Adipocyte (in vitro differentiated cells): ENCODE results near the gene GNG11.

Experiments
- DNase-seq: peaks from one replicate; pipeline ENCODE4 v3.0.0-alpha.2; 2015; ENCODE audit warnings: low read depth
- H3K27me3 ChIP-seq: replicated peaks from 2 replicates; pipeline ENCODE4 v1.7.0; 2013; ENCODE audit warnings: mild to moderate bottlenecking, low read length, moderate library complexity; ENCODE audit not compliant: control insufficient read depth, insufficient read depth
- H3K36me3 ChIP-seq: 2 replicates; pipeline ENCODE4 v1.7.0; 2013; ENCODE audit warnings: low read length, mild to moderate bottlenecking, moderate library complexity; ENCODE audit not compliant: control insufficient read depth, insufficient read depth, severe bottlenecking
- H3K4me1 ChIP-seq: 2 replicates; pipeline ENCODE4 v1.7.0; 2013; ENCODE audit warnings: mild to moderate bottlenecking, low read length, moderate library complexity; ENCODE audit not compliant: control insufficient read depth, insufficient read depth
- H3K4me3 ChIP-seq: 2 replicates; pipeline ENCODE4 v1.7.0; 2013; ENCODE audit warnings: mild to moderate bottlenecking, low read length, moderate library complexity
- H3K9ac ChIP-seq: 2 replicates; pipeline ENCODE4 v1.7.0; 2013; ENCODE audit warnings: mild to moderate bottlenecking, low read length, moderate library complexity
- H3K9me3 ChIP-seq: 2 replicates; pipeline ENCODE4 v1.7.0; 2013; ENCODE audit warnings: mild to moderate bottlenecking, low read length, moderate library complexity; ENCODE audit not compliant: control insufficient read depth

GNG11 gene

DNA sequence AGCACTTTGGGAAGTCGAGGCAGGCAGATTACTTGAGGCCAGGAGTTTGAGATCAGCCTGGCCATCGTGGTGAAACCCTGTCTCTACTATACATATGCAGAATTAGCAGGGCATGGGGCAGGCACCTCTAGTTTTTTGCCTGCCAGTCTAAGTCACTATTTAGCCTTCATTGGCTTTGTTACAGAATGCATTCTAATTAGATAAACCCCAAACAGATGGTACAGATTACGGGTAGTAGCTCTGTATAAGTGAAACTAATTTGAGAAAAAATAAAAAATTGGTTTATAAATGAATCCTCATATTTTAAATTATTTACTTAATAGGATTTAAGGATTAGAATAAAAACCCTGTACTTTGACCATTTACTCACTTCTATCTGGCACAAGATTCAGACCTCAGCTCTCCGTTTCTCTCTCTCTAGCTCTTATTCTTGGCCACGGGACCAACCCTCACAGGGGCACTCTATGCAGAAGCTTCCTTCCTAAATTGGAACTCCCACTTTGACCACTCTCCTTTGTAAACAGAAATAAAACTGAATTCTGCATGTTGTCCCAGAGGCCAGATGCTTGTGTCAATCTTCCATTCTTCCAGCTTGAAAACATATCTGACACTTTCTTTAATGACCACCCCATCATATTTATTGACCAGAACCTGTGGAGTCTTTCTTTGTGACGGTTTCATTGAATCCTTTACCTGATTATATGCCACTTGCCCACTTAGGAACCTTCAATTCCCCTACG lies 55.8 kb downstream of the GNG11 start:
- H3K36me3 ChIP-seq: no peaks in the 10 kb centered on the region
- no peak for DNase-seq
- H3K9ac ChIP-seq: no peak overlapping the region
- peaks cover 13% of the 10 kb centered on the region for H3K4me1 ChIP-seq
- no peaks in the 10 kb centered on the region for H3K9me3 ChIP-seq
- no peaks in the 10 kb centered on the region for H3K27me3 ChIP-seq
- no peak overlapping the region for H3K4me3 ChIP-seq
